ENCODE results near the gene MPL.
"Not testable (repeated sequence)": the region's sequence is repeated elsewhere in the genome, so short reads cannot be mapped to it uniquely, and the experiment has no call there.

MPL gene

DNA sequence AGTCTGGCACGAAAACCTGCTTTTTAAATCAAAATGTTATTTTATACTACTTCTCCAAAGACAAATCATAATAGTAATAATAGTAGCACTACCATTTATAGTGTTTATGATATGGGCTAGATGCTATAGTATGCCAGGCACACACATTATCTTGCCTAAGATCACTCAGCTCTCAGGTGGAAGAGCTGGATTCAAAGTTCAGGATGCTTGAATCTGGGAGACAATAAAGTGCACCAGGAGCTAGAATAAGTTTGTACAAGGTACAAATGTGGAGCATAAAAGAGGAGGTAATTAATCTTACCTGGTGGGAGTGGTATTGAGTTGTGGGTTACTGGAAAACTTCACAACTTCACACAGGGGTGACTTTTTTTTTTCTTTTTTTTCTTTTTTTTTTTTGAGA lies 40.2 kb downstream of the MPL start:
- no peak for DNase-seq (ENCODE audit: low read depth in 2 of 2)

GRCh38 chr1:43379476-43379875 lies 41.9 kb downstream of the MPL start:
- no peak for DNase-seq (ENCODE audit: low read depth in 2 of 2)

- DNase-seq (ENCODE audit: low read depth in 2 of 2) = no peak
These were observed 44.0 kb downstream of the MPL start for GRCh38 chr1:43381612-43382011.

GRCh38 chr1:43382027-43382779 lies 44.6 kb downstream of the MPL start:
- no peak for DNase-seq (ENCODE audit: low read depth in 2 of 2)

GRCh38 chr1:43383449-43383848 lies 45.8 kb downstream of the MPL start:
- DNase-seq (ENCODE audit: low read depth in 2 of 2) = no peak

GRCh38 chr1:43386676-43387075 lies 49.1 kb downstream of the MPL start:
- DNase-seq (ENCODE audit: low read depth in 2 of 2) = no peak

- no peak for DNase-seq (ENCODE audit: low read depth in 2 of 2)
These were observed 50.5 kb downstream of the MPL start for GRCh38 chr1:43387976-43388599.

DNA sequence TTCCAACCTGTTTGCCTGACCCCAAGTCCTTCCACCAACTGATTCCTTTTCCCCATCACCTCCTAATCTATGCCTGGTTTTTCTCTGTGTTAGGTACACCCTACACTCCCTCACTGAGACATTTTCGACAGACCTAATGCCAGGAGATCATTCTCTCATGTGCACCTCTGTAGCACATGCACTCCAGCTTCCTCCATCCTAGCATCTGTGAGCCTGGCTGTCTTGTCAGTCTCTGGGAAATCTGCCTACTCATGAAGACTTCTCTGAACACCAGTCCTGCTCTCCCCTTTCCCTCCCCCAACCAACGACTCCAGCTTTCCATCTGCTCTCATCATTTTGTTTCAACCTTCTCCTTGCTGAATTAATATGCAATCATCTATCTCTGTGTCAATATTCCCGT lies 51.0 kb downstream of the MPL start:
- no peak for DNase-seq (ENCODE audit: low read depth in 2 of 2)

DNA sequence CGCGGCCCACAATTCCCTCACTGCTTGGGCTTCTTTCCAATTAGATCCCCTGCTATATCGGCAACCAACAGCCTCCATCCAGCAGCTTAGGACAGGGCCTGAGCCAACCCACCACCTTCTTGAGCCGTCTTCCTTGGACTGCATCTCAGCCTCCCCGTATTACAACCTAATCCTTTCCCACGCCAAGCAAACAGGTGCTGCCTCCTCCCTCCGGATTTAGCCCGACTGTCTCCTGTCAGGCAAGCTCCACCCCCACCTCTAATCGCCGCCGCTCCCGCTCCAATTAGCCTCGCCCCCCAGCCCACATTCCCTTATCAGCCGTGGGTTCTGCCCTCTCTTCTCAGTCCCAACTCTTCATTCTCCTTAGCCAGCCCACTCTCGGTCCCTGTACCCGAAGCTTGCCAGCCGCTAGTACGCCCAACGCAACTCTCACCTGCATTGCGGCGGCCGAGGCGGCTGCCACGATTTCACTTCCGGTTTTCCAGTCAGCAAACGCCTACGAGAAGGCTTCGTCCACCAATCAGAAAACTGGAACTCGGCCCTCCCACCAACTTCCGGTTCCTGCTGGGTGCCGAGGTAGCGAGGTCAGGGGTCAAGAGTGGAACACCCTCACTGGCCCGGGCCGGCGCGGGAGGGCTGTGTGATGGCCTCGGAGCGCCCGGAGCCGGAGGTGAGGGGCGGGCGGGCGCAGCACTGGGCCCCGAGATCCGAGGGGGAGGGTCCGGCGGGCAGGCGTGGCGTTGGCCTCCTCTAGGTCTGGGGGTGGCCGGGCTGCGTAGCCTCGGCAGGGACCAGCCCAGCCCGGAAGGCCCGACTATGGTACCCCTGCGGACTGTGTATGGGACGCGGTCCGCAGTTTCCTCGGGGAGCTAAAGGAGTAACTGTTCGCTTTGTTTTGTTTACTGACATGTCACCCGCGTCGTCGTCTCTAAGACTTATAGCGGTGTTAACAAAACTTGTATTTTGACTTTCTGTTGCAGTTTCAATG lies 52.0 kb downstream of the MPL start, which contains the start of the genes MED8 and SZT2:
Gene MED8 (minus strand): TSS at position 475 of the 988 bp plus-strand sequence. CDS start 36 bp downstream, at position 439.
Gene SZT2 (plus strand): TSS at position 574 of the 988 bp plus-strand sequence. CDS start 70 bp downstream, at position 644.
- DNase-seq (ENCODE audit: low read depth in 2 of 2) = peak; percentile 82 to 88

- DNase-seq (ENCODE audit: low read depth in 2 of 2) = no peak
These were observed 55.1 kb downstream of the MPL start for GRCh38 chr1:43392702-43393101.

GRCh38 chr1:43395523-43395922 lies 57.9 kb downstream of the MPL start:
- no peak for DNase-seq (ENCODE audit: low read depth in 2 of 2)

GRCh38 chr1:43396059-43396458 lies 58.4 kb downstream of the MPL start:
- DNase-seq (ENCODE audit: low read depth in 2 of 2) = no peak

DNA sequence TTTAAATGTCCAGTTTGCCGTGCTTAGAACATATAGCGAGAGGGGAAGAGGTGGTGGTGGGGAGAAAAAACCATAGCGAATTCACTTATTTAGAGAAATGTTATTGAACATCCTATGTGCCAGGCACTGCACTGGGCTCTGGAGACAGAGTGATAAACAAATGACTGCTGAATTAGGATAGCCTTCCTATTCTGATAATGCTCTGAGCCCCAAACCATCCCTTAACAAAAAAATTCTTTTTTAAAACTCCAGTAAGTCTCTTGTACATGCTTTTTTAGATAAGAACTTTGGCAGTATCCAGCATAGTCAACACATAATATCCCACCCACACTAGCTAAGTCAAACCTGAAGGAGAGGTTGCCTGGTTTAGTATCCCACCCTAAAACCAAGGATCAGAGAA lies 60.6 kb downstream of the MPL start:
- no peak for DNase-seq (ENCODE audit: low read depth in 2 of 2)

DNA sequence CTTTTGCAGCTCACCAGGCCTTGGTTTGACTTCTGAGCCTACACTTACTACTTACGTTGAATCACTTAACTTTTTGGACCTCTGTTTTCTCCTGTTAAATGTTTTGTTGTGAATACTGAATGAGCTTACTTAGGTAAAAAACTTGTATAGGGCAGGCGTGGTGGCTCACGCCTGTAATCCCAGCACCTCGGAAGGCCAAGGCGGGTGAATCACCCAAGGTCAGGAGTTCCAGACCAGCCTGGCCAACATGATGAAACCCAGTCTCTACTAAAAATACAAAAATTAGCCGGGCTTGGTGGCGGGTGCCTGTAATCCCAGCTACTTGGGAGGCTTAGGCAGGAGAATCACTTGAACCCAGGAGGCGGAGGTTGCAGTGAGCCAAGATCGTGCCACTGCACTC lies 62.8 kb downstream of the MPL start:
- not testable (repeated sequence) for DNase-seq (ENCODE audit: low read depth in 2 of 2)

DNA sequence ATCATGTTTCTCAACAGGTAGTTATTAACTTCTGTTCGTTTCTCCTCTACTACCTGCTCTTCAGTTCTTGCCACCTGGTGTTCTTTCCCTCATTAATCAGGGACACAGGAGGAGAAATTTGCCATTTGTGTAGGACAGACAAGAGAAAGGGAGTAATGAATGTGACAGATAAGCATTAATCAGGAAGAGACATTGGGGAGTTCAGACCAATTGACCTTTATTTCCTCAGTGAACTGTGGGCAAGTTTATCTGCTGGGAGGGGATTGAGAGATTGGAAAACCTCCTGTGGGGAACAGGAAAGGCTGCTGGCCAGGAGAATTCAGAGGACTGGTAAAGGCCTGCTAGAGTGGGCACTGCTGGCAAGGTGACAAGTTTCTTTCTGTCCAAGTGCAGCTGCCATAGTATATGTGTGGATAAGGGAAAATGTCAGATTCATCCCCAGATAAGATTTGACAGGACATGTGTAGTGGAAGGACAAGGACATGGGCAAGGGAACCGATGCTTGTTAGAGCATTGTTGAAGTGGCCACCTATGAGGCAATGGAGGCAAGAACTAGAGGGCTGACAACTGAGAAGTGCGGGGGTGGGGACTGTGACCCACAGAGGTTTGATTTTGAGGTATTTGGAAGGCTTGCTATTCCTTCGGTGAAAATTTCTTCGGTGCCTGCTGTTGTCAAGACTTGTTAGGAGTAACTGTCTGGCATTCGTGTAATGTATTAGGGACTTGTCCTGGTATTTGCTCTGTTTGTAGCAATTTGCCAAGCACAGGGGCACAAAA lies 64.7 kb downstream of the MPL start:
- no peak for DNase-seq (ENCODE audit: low read depth in 2 of 2)
